Measurements from ENCODE around the gene PEX16. TPM values are rescaled to one million over a fixed set of nuclear protein-coding genes. Genes with fewer than 3 reads are reported as not detected.

PEX16 gene
- total RNA-seq, 1 donor from 2014 or later: 22.7 TPM

GRCh38 chr11:45892856-45893255 is 24.8 kb downstream of the PEX16 start:
- H3K9me3 ChIP-seq: no peaks in the 10 kb centered on the region
- no peaks in the 10 kb centered on the region for H3K36me3 ChIP-seq
- no peak overlapping the region for H3K27ac ChIP-seq
- H3K4me1 ChIP-seq: no peaks in the 10 kb centered on the region
- no peak overlapping the region for H3K4me3 ChIP-seq
- peaks cover 8% of the 10 kb centered on the region for H3K27me3 ChIP-seq (ENCODE audit: low read depth)
- TF ChIP-seq, protein P1, sequence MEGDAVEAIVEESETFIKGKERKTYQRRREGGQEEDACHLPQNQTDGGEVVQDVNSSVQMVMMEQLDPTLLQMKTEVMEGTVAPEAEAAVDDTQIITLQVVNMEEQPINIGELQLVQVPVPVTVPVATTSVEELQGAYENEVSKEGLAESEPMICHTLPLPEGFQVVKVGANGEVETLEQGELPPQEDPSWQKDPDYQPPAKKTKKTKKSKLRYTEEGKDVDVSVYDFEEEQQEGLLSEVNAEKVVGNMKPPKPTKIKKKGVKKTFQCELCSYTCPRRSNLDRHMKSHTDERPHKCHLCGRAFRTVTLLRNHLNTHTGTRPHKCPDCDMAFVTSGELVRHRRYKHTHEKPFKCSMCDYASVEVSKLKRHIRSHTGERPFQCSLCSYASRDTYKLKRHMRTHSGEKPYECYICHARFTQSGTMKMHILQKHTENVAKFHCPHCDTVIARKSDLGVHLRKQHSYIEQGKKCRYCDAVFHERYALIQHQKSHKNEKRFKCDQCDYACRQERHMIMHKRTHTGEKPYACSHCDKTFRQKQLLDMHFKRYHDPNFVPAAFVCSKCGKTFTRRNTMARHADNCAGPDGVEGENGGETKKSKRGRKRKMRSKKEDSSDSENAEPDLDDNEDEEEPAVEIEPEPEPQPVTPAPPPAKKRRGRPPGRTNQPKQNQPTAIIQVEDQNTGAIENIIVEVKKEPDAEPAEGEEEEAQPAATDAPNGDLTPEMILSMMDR (IDR thresholded peaks at IDR 0.05): no peak
- DNase-seq: no peak
- no peak for ATAC-seq
- intact Hi-C loops (cut with DNase I): no loop called here

DNA sequence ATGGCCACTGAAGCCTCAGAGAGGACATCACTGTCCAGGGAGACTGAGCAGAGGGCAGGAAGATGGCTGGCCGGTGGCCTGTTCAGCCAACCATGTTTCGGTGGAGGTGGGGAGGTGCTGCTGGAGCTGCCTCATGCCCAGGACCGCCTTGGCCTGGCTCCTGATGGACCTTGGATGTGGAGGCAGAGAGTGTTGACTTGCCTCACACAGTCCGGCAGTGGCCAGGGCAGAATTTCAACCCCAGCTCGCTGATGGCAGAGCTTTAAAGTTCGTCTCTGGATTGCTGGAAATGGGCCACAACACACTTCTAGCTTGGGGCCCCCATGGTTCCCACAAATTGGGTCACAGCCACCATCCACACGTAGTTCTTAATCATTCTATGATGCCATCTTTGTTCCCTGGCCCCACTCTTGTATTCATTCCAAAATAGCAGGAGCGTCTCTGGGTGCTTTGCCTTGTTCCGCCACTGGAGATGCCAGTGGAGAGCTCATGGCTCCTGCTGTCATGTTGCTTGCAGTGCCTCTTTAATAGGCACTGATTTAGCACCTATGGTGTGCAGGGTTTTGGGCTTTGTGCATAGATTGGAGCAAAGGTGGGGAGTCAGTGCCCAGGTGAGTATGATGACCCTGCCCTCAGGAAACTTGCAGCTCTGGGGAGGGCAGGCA is 26.7 kb downstream of the PEX16 start:
- Histone ChIP-seq H3K36me3 (no peaks in the 10 kb centered on the region), H3K4me3 (no peak overlapping the region), H3K27me3 (ENCODE audit: low read depth) (peaks cover 3% of the 10 kb centered on the region), H3K9me3 (no peaks in the 10 kb centered on the region), H3K27ac (no peak overlapping the region), H3K4me1 (no peaks in the 10 kb centered on the region)
- intact Hi-C loops (cut with DNase I): no loop called here
- DNase-seq (no peak), ATAC-seq (no peak)
- TF ChIP-seq, protein P1 (IDR thresholded peaks at IDR 0.05): no peak

- ATAC-seq: no peak
- DNase-seq: no peak
- Histone ChIP-seq H3K27ac (no peak overlapping the region), H3K4me3 (no peak overlapping the region), H3K9me3 (no peaks in the 10 kb centered on the region), H3K4me1 (no peaks in the 10 kb centered on the region), H3K36me3 (no peaks in the 10 kb centered on the region), H3K27me3 (ENCODE audit: low read depth) (no peaks in the 10 kb centered on the region)
- intact Hi-C loops (cut with DNase I): no loop called here
- TF ChIP-seq, protein P1 (IDR thresholded peaks at IDR 0.05): no peak
Observed at GRCh38 chr11:45889966-45890365, 27.7 kb downstream of the PEX16 start.

DNA sequence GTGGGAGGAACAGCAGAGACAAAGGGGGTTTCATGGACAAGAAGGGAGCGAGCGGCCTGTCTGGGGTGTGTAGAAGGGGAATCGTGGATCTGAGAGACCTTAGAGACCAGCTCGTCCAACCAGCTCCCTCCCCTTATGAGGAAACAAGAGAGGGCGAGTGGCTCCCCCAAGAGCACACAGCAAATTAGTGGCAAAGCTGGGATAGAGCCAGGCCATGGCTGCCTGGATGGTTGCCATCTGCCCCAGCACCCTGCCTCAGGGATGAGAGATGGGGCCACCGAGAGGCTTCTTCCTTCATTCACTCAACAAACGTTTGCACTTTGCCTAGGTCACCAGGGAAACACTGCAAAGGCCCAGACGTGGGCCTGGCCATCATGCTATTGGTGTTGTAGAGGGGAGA is 28.1 kb downstream of the PEX16 start:
- H3K4me3 ChIP-seq: no peak overlapping the region
- intact Hi-C loops (cut with DNase I): no loop called here
- no peaks in the 10 kb centered on the region for H3K9me3 ChIP-seq
- H3K27me3 ChIP-seq (ENCODE audit: low read depth): no peaks in the 10 kb centered on the region
- no peaks in the 10 kb centered on the region for H3K36me3 ChIP-seq
- ATAC-seq (no peak), DNase-seq (no peak)
- TF ChIP-seq, protein P1 (IDR thresholded peaks at IDR 0.05): no peak
- no peak overlapping the region for H3K27ac ChIP-seq
- no peaks in the 10 kb centered on the region for H3K4me1 ChIP-seq

DNA sequence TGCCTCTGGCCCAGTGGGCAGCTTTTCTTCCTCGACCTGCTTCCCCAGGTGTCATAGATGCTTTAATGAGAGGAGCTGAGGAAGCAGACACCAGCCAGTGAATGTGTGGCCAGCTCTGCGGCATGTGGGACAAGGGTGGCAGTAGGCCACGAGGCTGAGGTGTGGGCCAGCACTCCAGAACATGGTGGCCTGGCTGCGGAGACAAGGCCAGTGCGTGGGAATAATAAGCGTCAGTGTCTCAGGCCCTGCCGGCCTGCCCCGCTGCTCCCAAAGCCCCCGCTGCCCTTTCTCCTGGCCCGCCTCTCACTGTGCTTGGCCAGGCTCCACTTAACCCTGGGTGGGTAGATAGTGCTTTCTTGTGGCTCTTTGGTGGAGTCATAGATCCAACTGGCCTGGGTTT is 30.1 kb downstream of the PEX16 start:
- no peaks in the 10 kb centered on the region for H3K9me3 ChIP-seq
- DNase-seq (no peak), ATAC-seq (no peak)
- intact Hi-C loops (cut with DNase I): no loop called here
- peaks cover 4% of the 10 kb centered on the region for H3K36me3 ChIP-seq
- no peak overlapping the region for H3K4me3 ChIP-seq
- H3K4me1 ChIP-seq: no peaks in the 10 kb centered on the region
- H3K27ac ChIP-seq: no peak overlapping the region
- TF ChIP-seq, protein P1 (IDR thresholded peaks at IDR 0.05): no peak
- no peaks in the 10 kb centered on the region for H3K27me3 ChIP-seq (ENCODE audit: low read depth)

Data from lower lobe of right lung (tissue), 2 donors.